Measurements from ENCODE around the gene APOA4. TPM values are rescaled to one million over a fixed set of nuclear protein-coding genes. Genes with fewer than 3 reads are reported as not detected.
A peak's percentile ranks its signal among the peaks of the same experiment; 100 is the strongest.

Gene APOA4
- total RNA-seq, 2 donors from 2014 or later = 0.35 to 0.38 TPM

- H3K27ac Mint-ChIP-seq = peak overlapping the region; percentile 74
- no peak overlapping the region for H3K4me3 Mint-ChIP-seq
- H3K9me3 ChIP-seq (ENCODE audit: control insufficient read depth, low read length) = peaks cover 5% of the 10 kb centered on the region
- H3K27me3 ChIP-seq (ENCODE audit: control insufficient read depth, insufficient read depth, low read length, poor library complexity, severe bottlenecking) = no peaks in the 10 kb centered on the region
- TF ChIP-seq CTCF (conservative IDR thresholded peaks at IDR 0.05) = no peak
- peaks cover 2% of the 10 kb centered on the region for H3K27me3 Mint-ChIP-seq (ENCODE audit: insufficient read depth)
- DNase-seq = peak; percentile 75
- no peak overlapping the region for H3K9ac ChIP-seq (ENCODE audit: extremely low read depth, low read length, poor library complexity, severe bottlenecking)
- no peaks in the 10 kb centered on the region for H3K36me3 Mint-ChIP-seq (ENCODE audit: low read depth)
- H3K9me3 Mint-ChIP-seq = no peaks in the 10 kb centered on the region
- 56 to 83% methylated on average over 3 to 5 of the region's 5 CpGs for WGBS, 2 experiments (ENCODE audit: insufficient coverage in 1 of 2, insufficient read length in 1 of 2)
- H3K4me3 ChIP-seq (ENCODE audit: low read length) = no peak overlapping the region
- peaks cover 13% of the 10 kb centered on the region for H3K4me1 Mint-ChIP-seq
- H3K27ac ChIP-seq (ENCODE audit: low read depth, low read length) = no peak overlapping the region
- H3K4me1 ChIP-seq (ENCODE audit: control insufficient read depth, insufficient read depth, low read length) = peaks cover 6% of the 10 kb centered on the region
- H3K36me3 ChIP-seq (ENCODE audit: control insufficient read depth, insufficient read depth, low read length) = no peaks in the 10 kb centered on the region
Measured at GRCh38 chr11:116813781-116814471, 9.2 kb downstream of the APOA4 start.

DNA sequence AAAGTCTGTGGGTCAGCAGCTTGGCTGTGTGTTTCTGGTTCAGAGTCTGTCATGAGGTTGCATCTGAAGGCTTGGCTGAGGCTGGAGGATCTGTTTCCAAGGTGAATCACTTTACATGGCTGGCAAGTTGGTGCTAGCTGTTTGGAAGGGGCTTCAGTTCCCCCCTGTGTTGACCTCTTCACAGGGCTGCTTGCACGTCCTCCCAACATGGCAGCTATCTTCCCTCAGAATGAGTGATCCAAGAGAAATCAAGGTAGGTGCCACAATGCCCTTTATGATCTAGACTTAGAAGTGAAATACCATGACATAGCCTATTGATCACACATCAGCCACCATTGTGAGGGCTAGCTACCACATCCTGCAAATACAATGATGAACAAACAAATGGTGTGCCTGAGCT, 9.9 kb downstream of the APOA4 start:
- Mint-ChIP-seq H3K27ac (peak overlapping the region; percentile 74), H3K4me1 (peaks cover 21% of the 10 kb centered on the region), H3K4me3 (no peak overlapping the region), H3K9me3 (no peaks in the 10 kb centered on the region), H3K27me3 (ENCODE audit: insufficient read depth) (peaks cover 2% of the 10 kb centered on the region), H3K36me3 (ENCODE audit: low read depth) (no peaks in the 10 kb centered on the region)
- DNase-seq = peak; percentile 51
- Histone ChIP-seq H3K9ac (ENCODE audit: extremely low read depth, low read length, poor library complexity, severe bottlenecking) (no peak overlapping the region), H3K4me3 (ENCODE audit: low read length) (peak overlapping the region; percentile 4), H3K27me3 (ENCODE audit: control insufficient read depth, insufficient read depth, low read length, poor library complexity, severe bottlenecking) (no peaks in the 10 kb centered on the region), H3K9me3 (ENCODE audit: control insufficient read depth, low read length) (peaks cover 5% of the 10 kb centered on the region), H3K27ac (ENCODE audit: low read depth, low read length) (no peak overlapping the region), H3K4me1 (ENCODE audit: control insufficient read depth, insufficient read depth, low read length) (peaks cover 10% of the 10 kb centered on the region), H3K36me3 (ENCODE audit: control insufficient read depth, insufficient read depth, low read length) (no peaks in the 10 kb centered on the region)
- TF ChIP-seq CTCF (conservative IDR thresholded peaks at IDR 0.05) = no peak
- 73 to 82% methylated on average over 1 of the region's 1 CpG for WGBS, 2 experiments (ENCODE audit: insufficient coverage in 1 of 2, insufficient read length in 1 of 2)

- H3K9me3 Mint-ChIP-seq = no peaks in the 10 kb centered on the region
- peaks cover 5% of the 10 kb centered on the region for H3K9me3 ChIP-seq (ENCODE audit: control insufficient read depth, low read length)
- peak; percentile 15 for DNase-seq
- peaks cover 10% of the 10 kb centered on the region for H3K4me1 ChIP-seq (ENCODE audit: control insufficient read depth, insufficient read depth, low read length)
- H3K27me3 ChIP-seq (ENCODE audit: control insufficient read depth, insufficient read depth, low read length, poor library complexity, severe bottlenecking) = no peaks in the 10 kb centered on the region
- no peak overlapping the region for H3K27ac Mint-ChIP-seq
- no peak overlapping the region for H3K4me3 Mint-ChIP-seq
- peaks cover 27% of the 10 kb centered on the region for H3K4me1 Mint-ChIP-seq
- H3K36me3 ChIP-seq (ENCODE audit: control insufficient read depth, insufficient read depth, low read length) = no peaks in the 10 kb centered on the region
- peaks cover 2% of the 10 kb centered on the region for H3K27me3 Mint-ChIP-seq (ENCODE audit: insufficient read depth)
- no peak overlapping the region for H3K4me3 ChIP-seq (ENCODE audit: low read length)
- no peak overlapping the region for H3K9ac ChIP-seq (ENCODE audit: extremely low read depth, low read length, poor library complexity, severe bottlenecking)
- WGBS, 2 experiments (ENCODE audit: insufficient coverage in 1 of 2, insufficient read length in 1 of 2) = 100% methylated on average over 2 of the region's 4 CpGs; no CpG with 5 or more reads in 1 of the 2 experiments
- no peaks in the 10 kb centered on the region for H3K36me3 Mint-ChIP-seq (ENCODE audit: low read depth)
- H3K27ac ChIP-seq (ENCODE audit: low read depth, low read length) = no peak overlapping the region
- TF ChIP-seq CTCF (conservative IDR thresholded peaks at IDR 0.05) = no peak
Measured at GRCh38 chr11:116812109-116812508, 11.0 kb downstream of the APOA4 start.
